ENCODE results near the gene SNED1. TPM values are rescaled to one million over a fixed set of nuclear protein-coding genes. Genes with fewer than 3 reads are reported as not detected.

Gene SNED1
- total RNA-seq: 10 to 100 TPM; 91.8 to 99.9 TPM
- 1 to 10 TPM in 2 of 3 donors, under 1 TPM in 1; 0.60 to 3.0 (median 1.4) TPM for polyA plus RNA-seq
- total RNA-seq: 1.9 to 122 (median 100) reads per million in 6 experiments

- Mint-ChIP-seq H3K36me3 (peaks cover 0 to 11% (median 0%) of the 10 kb centered on the region in 3 donors), H3K9me3 (peaks cover 0 to 4% (median 0%) of the 10 kb centered on the region in 9 donors), H3K27me3 (peaks cover 0 to 22% (median 2%) of the 10 kb centered on the region in 5 donors), H3K4me3 (peak within 1 kb of the TSS; percentile 74 to 95 (median 87)), H3K27ac (peak within 1 kb of the TSS; percentile 47 to 96 (median 93)), H3K4me1 (peaks cover 17 to 48% (median 39%) of the 10 kb centered on the region in 4 donors)
- DNase-seq: peak; percentile 48 to 88 (median 72)
- POLR2A ChIA-PET: interaction anchor here (0.5 to 3.4 kb wide), 14 partner anchors 11 to 432 kb away, joined by 3 to 31 read pairs (median 4); partner anchors contain the start of genes HDLBP and SEPTIN2
- ATAC-seq: peak; percentile 74 to 78
These were observed at the start of gene SNED1 for GRCh38 chr2:240997856-240998705. Gene SNED1, plus strand, starts transcription at chr2:240998618. Its CDS starts 220 bp downstream, at chr2:240998838.

DNA sequence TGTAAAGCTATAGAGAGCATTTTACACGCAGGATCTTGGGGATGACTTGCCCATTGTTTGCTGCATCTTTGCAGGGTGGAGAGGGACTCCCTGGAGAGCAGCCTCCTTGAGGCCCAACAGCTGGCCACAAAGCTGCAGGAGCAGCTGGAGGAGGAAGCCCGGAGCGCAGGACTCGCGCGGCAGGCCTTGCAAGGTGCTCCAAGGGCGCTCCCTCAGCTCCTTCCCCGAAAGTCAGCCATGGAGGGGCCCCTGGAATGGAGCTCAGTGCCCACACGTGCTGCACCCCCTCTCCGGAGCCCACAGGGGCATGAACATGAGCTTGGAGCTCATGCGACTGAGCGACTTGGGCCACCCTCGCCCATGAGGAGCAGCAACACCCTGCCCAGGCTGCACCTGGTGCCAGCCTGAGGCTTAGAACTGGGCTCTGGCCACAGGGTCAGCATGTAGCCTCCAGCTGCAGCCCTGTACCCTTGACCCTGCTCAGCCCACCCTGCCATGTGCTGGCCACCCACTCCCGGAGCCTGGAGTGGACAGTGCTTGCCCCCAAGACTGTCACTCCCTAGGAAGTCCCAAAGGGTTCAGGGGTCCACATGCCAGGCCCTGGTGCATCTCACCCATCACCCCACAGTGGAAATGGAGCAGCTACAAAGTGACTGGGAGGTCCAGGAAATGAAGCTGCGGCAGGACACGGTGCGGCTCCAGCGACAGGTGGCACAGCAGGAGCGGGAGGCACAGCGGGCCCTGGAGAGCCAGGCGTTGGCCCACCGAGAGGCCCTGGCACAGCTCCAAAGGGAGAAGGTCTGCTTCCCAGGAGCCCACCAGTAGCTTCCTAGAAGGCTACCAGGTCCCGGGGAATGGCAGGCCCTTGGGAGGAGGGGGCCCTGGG is 49.3 kb upstream of the SNED1 start:
- H3K27ac Mint-ChIP-seq: no peak overlapping the region
- POLR2A ChIA-PET: no interaction called here
- H3K4me3 Mint-ChIP-seq: no peak overlapping the region
- H3K4me1 Mint-ChIP-seq: no peaks in the 10 kb centered on the region
- H3K9me3 Mint-ChIP-seq: no peaks in the 10 kb centered on the region
- ATAC-seq (no peak), DNase-seq (peak in 2 of 10 donors; percentile 13 to 44)
- peaks cover 0 to 5% (median 2%) of the 10 kb centered on the region in 5 donors for H3K27me3 Mint-ChIP-seq
- no peaks in the 10 kb centered on the region for H3K36me3 Mint-ChIP-seq

DNA sequence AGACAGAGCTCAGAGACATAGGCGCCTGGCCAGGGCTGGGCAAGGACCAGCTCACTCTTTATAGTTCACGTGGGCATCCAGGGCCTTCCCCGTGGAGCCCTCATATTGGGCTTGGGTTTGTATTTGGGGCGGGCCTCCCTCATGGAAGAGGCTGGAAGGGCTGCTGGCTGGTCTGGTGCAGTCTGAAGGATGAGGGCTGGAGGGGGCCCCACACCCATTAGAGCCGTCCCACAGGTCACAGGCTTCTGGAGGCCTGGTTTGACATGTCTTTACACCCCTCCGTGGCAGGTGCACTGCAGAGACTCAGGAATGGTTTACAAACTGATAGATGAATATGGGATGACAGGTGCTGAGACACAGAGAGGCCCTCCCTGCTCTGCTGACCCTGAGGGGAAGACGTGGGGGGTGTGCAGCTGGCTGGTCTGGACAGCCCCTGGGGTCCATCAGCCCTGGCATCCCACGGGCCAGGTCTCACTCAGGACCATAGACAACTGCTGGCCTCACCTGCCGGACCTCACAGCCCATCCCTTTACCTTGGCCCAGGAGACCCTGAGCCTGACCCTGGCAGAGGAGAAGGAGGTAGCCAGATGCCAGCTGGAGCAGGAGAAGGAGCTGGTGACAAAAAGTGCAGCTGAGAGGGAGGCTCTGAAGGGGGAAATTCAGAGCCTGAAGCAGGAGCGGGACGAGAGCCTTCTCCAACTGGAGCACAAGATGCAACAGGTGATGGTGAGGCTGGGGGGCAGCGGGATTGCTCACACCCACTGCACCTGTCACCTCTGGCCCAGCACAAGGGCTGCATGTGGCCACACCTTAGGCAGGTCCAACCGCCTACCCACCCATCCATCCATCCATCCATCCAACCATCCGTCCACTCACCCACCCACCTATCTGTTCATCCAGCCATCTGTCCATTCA is 48.4 kb upstream of the SNED1 start:
- DNase-seq (peak in 2 of 10 donors; percentile 13 to 50), ATAC-seq (no peak)
- H3K4me1 Mint-ChIP-seq: no peaks in the 10 kb centered on the region
- no peak overlapping the region for H3K4me3 Mint-ChIP-seq
- no peaks in the 10 kb centered on the region for H3K9me3 Mint-ChIP-seq
- POLR2A ChIA-PET: no interaction called here
- no peak overlapping the region for H3K27ac Mint-ChIP-seq
- peaks cover 0 to 7% (median 0%) of the 10 kb centered on the region in 5 donors for H3K27me3 Mint-ChIP-seq
- H3K36me3 Mint-ChIP-seq: no peaks in the 10 kb centered on the region

- POLR2A ChIA-PET: no interaction called here
- no peak for ATAC-seq
- H3K4me1 Mint-ChIP-seq: no peaks in the 10 kb centered on the region
These were observed 47.3 kb upstream of the SNED1 start for GRCh38 chr2:240951045-240951594.

DNA sequence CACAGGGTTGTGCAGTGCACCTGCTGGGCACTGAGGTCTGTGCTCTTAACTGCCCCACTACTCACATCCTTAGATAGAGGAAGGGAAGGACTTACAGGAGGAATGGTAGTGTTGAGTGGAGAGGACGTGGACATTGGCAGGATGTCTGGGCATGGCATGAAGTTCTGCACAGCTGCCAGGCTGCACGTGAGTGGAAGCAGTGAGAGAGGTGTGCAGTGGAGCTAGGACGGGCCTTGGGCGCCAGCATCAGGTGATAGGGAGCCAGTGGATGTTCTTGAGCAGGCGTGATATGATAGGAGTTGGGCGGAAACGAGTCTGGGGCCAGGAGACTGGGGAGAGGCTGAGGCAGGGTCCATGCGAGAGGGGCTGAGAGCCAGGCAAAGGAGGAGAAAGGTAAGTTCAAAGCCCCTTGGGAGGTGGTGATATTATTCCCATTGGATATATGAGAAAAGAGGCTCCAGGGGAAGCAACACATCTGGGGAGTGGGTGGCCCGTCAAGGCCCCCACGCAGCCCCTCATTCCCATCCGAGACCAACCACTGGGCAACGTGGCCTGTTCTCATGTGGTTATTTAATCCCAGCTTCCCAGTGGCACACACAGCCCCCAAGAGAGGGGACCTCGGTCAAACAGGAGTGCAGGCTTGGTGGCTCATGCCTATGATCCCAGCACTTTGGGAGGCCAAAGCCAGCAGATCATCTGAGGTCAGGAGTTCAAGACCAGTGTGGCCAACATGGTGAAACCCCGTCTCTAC is 45.7 kb upstream of the SNED1 start:
- Mint-ChIP-seq H3K27me3 (peaks cover 0 to 11% (median 0%) of the 10 kb centered on the region in 5 donors), H3K9me3 (no peaks in the 10 kb centered on the region), H3K4me3 (no peak overlapping the region), H3K36me3 (no peaks in the 10 kb centered on the region), H3K4me1 (no peaks in the 10 kb centered on the region), H3K27ac (no peak overlapping the region)
- no peak for ATAC-seq
- POLR2A ChIA-PET: interaction anchor here (0.6 to 0.7 kb wide), 2 partner anchors 31 to 451 kb away, joined by 3 read pairs; no protein-coding TSS in a partner anchor
- peak in 2 of 10 donors; percentile 4 to 35 for DNase-seq

More at GRCh38 chr2:240951045-240951594, 47.3 kb upstream of the SNED1 start:
- Mint-ChIP-seq H3K4me3 (no peak overlapping the region), H3K27me3 (peaks cover 0 to 8% (median 0%) of the 10 kb centered on the region in 5 donors), H3K9me3 (no peaks in the 10 kb centered on the region), H3K36me3 (no peaks in the 10 kb centered on the region), H3K27ac (no peak overlapping the region)
- peak in 1 of 10 donors; percentile 11 for DNase-seq

DNA sequence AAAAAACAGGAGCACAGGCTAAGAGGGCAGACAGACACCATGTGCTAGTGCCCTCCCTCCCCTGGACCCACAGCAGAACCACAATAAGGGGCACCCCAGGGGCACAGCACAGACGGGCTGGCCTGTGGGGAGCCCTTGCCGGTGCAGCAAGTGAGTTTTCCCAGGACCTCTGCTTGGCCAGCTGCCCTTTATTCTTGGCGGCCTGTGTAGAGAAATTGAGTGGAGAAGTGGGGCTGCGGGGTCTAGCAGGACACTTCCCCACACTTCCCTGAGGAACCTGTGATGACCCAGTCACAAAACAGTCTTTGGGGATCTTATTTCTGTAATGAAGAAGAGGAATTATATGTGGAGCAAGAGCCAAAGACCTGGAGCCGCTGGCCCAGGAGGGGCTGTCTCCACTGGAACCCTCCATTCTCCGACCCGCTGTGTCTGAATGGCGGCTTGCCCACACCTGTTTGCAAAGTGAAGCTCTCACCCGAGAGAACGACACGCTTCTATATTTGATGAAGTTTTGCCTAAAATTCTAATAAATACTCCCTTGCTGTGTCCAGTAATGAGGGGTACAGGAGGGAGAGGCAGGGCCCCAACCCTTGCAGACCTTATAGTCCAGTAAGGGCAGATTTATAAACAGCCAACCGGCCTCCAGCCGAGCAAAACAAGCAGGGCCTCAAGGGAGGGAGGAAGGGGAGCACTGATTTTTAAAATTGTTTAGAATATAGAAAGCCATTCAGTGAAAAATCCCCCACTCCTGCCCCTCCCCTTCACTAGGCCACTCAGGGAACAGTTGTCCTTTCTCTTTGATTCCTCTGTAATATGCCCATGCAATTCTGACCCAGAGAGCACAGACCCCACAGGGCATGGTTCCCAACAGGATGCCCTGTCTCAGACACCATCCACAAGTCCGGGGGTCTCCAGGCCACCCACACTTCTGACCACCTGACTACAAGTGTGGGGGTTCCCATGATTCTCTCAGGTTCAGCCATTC is 44.7 kb upstream of the SNED1 start:
- Mint-ChIP-seq H3K9me3 (no peaks in the 10 kb centered on the region), H3K27me3 (peaks cover 0 to 11% (median 0%) of the 10 kb centered on the region in 5 donors), H3K4me1 (no peaks in the 10 kb centered on the region), H3K4me3 (no peak overlapping the region), H3K27ac (no peak overlapping the region), H3K36me3 (no peaks in the 10 kb centered on the region)
- no peak for ATAC-seq
- DNase-seq: peak in 2 of 10 donors; percentile 9 to 23
- POLR2A ChIA-PET: interaction anchor here (0.6 kb wide), 1 partner anchor 450 kb away, joined by 3 read pairs; no protein-coding TSS in a partner anchor

DNA sequence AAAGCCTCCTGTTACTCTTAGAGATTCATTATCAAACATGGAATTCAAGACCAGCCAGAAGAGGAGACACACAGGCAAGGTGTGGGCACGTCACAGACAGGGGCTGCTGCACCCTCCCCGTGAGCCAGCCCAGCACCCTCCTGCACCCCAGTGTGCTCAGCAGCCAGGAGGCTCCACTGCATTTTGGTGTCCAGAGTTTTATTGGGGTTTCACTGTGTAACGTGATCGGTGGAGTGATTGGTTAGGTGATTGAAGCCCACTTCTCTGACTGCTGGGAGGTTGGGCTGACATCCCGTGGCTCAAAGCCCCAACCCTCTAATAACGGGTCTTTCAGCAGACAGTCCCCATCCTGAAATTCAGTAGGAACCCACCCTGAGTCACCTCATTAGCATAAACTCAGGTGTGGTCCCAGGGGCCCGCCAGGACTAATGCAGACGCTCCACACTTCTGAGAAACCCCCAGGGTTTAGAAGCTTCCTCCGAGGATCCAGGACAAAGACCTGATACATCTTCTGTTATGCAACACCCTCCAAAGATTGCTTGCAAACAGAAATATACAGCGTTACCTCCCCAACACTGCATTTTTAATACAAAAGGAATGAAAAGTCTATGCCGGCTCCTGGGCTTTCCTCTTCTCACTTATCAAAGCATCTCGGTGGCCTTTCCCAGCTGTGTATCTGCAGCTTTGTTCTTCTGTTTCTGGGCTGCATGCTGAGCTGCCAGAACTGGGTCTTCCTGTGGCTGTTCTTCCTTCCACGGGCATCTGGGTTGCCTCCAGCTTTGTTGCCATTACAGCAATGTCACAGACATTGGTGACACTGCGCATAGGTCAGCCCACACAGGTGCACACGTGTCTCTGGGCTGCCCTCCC is 43.7 kb upstream of the SNED1 start:
- H3K27me3 Mint-ChIP-seq: peaks cover 0 to 11% (median 0%) of the 10 kb centered on the region in 5 donors
- no peak for ATAC-seq
- H3K9me3 Mint-ChIP-seq: no peaks in the 10 kb centered on the region
- peak in 2 of 10 donors; percentile 10 to 22 for DNase-seq
- no peak overlapping the region for H3K4me3 Mint-ChIP-seq
- no peaks in the 10 kb centered on the region for H3K4me1 Mint-ChIP-seq
- POLR2A ChIA-PET: no interaction called here
- H3K36me3 Mint-ChIP-seq: no peaks in the 10 kb centered on the region
- no peak overlapping the region for H3K27ac Mint-ChIP-seq

GRCh38 chr2:240955306-240956170 is 42.9 kb upstream of the SNED1 start:
- POLR2A ChIA-PET: no interaction called here
- Mint-ChIP-seq H3K27ac (no peak overlapping the region), H3K4me1 (no peaks in the 10 kb centered on the region), H3K27me3 (peaks cover 0 to 11% (median 0%) of the 10 kb centered on the region in 5 donors), H3K4me3 (no peak overlapping the region), H3K36me3 (no peaks in the 10 kb centered on the region), H3K9me3 (no peaks in the 10 kb centered on the region)
- ATAC-seq: no peak
- DNase-seq: peak in 2 of 10 donors; percentile 13 to 60
